Activated naive CD4-positive, alpha-beta T cell treated with anti-CD3 and anti-CD28 coated beads, Interleukin-2, amount 10 ng/mL, durations not matched to agents 7 days and 5 days (primary cell): Measurements from ENCODE around the gene TSHZ2.
A peak's percentile ranks its signal among the peaks of the same experiment; 100 is the strongest.
"Not testable (repeated sequence)": the region's sequence is repeated elsewhere in the genome, so short reads cannot be mapped to it uniquely, and the experiment has no call there.

Experiments used
- CTCF ChIA-PET: fragments of 350-600 bp; sonication (Branson Sonifier 250); formaldehyde crosslinking; loops from one replicate; lab custom pipeline; 2021; ENCODE audit warnings: antibody characterized with exemption; lab: Charles Lee
- DNase-seq: peaks from one replicate; pipeline ENCODE4 v3.0.0-alpha.2; 2020
- H3K27ac Mint-ChIP-seq: one replicate; pipeline ENCODE4 v1.8.0; 2021; ENCODE audit warnings: mild to moderate bottlenecking, moderate library complexity, mixed read lengths
- H3K27me3 Mint-ChIP-seq: one replicate; pipeline ENCODE4 v1.8.0; 2021; ENCODE audit warnings: mild to moderate bottlenecking, mixed read lengths
- H3K36me3 Mint-ChIP-seq: one replicate; pipeline ENCODE4 v1.8.0; 2021; ENCODE audit warnings: mixed read lengths
- H3K4me1 Mint-ChIP-seq: one replicate; pipeline ENCODE4 v1.8.0; 2021; ENCODE audit warnings: mixed read lengths
- H3K4me3 Mint-ChIP-seq: one replicate; pipeline ENCODE4 v1.8.0; 2021; ENCODE audit warnings: mild to moderate bottlenecking, moderate library complexity, mixed read lengths
- H3K9me3 Mint-ChIP-seq: one replicate; pipeline ENCODE4 v1.8.0; 2021; ENCODE audit warnings: mixed read lengths

TSHZ2 gene

DNA sequence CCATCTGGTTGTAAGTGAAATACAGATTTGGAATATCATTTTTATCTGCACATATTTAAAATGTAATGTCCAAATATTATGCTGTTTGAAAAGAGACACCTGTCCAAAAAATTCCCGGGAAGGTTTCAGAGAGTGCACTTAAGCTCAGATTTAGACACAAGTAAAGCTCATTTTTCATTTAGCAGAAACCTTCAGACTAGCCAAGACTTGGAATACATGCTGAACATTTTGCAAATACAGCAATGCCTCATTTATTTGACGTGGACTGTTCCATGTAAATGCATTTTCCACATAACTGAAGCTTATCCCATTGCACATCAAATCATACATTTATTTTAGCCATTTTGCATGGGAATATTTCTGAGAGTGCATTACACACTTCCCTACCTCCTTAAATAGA, 340.8 kb downstream of the TSHZ2 start:
- CTCF ChIA-PET = no interaction called here
- no peak overlapping the region for H3K4me3 Mint-ChIP-seq
- DNase-seq = no peak
- peaks cover 4% of the 10 kb centered on the region for H3K27me3 Mint-ChIP-seq
- H3K9me3 Mint-ChIP-seq = peaks cover 10% of the 10 kb centered on the region
- no peaks in the 10 kb centered on the region for H3K36me3 Mint-ChIP-seq
- no peak overlapping the region for H3K27ac Mint-ChIP-seq
- no peaks in the 10 kb centered on the region for H3K4me1 Mint-ChIP-seq

DNA sequence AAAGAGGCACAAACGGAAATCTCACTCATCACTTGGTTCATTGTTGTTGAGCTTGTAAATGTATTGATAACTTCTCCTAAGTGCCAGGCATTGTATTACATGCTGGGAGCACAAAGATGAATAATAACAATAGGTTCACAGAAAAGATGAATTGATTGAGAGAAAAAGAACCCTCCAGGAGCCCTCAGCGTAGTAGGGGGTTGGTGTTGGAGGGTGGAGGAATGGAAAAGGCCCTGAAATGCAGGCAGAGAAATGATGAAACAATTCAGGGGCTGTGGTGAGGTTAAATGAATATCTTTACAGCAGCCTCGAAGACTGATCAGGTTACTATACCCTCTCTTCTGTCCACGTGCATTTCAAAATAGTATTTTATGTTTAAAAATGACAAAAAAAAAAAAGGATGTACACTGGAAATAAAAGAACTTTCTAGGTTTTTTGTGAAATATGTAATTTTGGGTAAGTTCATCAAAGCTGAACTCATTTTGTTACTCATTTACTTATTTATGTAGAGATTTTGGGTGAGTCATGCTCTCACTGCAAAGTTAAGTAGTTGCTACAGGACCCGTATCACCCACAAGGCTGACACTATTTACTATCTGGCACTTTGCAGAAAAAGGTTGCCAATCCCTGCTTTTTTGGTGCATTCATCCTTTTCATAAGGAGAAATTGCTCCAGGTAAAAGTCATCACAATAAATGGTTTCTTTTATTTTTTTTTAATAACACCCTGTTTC, 344.2 kb downstream of the TSHZ2 start:
- Mint-ChIP-seq H3K36me3 (no peaks in the 10 kb centered on the region), H3K4me1 (no peaks in the 10 kb centered on the region)
- CTCF ChIA-PET = interaction anchor here (1.5 kb wide), 1 partner anchor 1004 kb away, joined by 3 read pairs; no protein-coding TSS in a partner anchor

DNA sequence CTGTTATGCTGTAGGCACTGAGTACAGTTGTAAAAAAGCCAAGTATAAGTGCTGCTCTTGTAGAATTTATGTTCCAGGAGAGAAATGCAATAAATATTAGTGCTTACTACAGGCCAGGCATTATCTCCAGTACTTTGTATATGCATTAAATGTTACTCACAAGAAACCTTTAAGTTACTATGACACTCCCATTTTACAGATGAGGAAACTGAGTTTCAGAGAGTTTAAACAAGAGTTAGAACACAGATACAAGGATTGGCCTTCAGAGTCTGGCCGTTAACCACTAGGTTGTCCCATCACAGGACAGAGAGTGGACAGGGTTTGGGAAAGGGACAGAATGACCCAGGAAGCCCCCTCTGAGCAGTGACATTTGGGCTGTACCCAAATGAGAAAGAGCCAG, 347.0 kb downstream of the TSHZ2 start:
- CTCF ChIA-PET = no interaction called here
- peaks cover 4% of the 10 kb centered on the region for H3K36me3 Mint-ChIP-seq
- DNase-seq = no peak
- peaks cover 16% of the 10 kb centered on the region for H3K9me3 Mint-ChIP-seq
- H3K4me3 Mint-ChIP-seq = no peak overlapping the region
- H3K4me1 Mint-ChIP-seq = peaks cover 19% of the 10 kb centered on the region
- peaks cover under 1% of the 10 kb centered on the region for H3K27me3 Mint-ChIP-seq
- no peak overlapping the region for H3K27ac Mint-ChIP-seq

More for the DNA sequence above, 344.2 kb downstream of the TSHZ2 start:
- DNase-seq = no peak
- Mint-ChIP-seq H3K27me3 (peaks cover 4% of the 10 kb centered on the region), H3K9me3 (peaks cover 11% of the 10 kb centered on the region), H3K27ac (no peak overlapping the region), H3K4me3 (no peak overlapping the region)

DNA sequence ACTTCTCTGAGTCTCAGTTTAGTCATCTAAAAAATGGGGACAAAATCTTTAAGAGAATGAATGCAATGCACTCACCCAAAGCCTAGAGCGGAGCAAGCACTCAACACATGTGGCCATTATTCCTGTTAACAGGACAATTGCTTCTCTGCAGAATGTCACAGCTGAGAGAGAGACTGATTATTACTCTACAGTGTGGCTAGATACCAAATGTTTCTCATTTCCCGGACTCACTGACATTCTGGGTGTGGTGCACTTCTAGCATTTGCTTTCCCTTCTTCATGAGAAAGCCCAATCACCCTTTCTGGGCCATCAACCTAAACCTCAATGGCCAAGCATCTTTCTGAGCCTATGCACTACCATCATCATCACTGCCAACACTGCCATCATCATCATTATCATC, 347.6 kb downstream of the TSHZ2 start:
- no peak overlapping the region for H3K4me3 Mint-ChIP-seq
- no peaks in the 10 kb centered on the region for H3K27me3 Mint-ChIP-seq
- H3K27ac Mint-ChIP-seq = no peak overlapping the region
- peaks cover 20% of the 10 kb centered on the region for H3K4me1 Mint-ChIP-seq
- peaks cover 16% of the 10 kb centered on the region for H3K9me3 Mint-ChIP-seq
- H3K36me3 Mint-ChIP-seq = peaks cover 4% of the 10 kb centered on the region
- CTCF ChIA-PET = no interaction called here
- no peak for DNase-seq

DNA sequence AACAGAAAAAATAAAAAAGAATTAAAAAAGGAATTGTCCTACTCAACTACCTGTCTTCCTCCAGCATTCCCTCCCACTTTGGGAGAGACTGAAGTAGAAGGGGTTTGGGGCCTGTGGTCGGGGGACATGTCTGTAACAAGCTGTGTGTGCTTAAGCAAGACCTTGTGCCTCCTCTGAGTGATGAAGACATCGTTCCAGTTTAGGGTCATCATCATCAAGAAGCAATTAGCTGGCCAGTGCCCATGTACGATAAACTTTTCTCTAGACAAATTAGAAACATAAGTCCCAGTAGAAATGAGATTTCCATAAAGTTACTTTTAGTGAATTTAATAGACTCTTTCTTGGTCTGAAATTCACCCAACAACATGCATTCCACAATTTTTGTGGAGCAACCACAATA, 348.5 kb downstream of the TSHZ2 start:
- Mint-ChIP-seq H3K4me3 (no peak overlapping the region), H3K4me1 (peaks cover 20% of the 10 kb centered on the region), H3K27ac (no peak overlapping the region), H3K36me3 (peaks cover 6% of the 10 kb centered on the region), H3K27me3 (no peaks in the 10 kb centered on the region), H3K9me3 (peaks cover 16% of the 10 kb centered on the region)
- CTCF ChIA-PET = no interaction called here
- DNase-seq = no peak

DNA sequence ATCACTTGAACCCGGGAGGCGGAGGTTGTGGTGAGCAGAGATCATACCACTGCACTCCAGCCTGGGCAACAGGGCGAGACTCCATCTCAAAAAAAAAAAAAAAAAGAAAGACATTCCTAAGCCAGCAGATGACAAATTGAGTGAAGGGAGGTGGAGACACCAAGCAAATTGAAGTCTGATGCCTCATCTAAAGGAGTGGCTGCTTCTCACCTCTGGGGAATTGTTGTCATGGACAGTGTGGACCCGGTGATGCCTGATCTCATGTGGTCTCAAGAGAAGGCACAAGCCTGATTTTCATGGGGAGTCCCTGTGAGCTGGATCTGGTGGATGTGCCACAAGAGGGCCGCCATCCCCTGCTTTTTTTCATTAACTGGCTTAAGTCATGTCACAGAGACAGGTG, 349.4 kb downstream of the TSHZ2 start:
- no peak for DNase-seq
- CTCF ChIA-PET = no interaction called here
- no peaks in the 10 kb centered on the region for H3K27me3 Mint-ChIP-seq
- peaks cover 6% of the 10 kb centered on the region for H3K36me3 Mint-ChIP-seq
- peaks cover 20% of the 10 kb centered on the region for H3K4me1 Mint-ChIP-seq
- H3K9me3 Mint-ChIP-seq = peaks cover 16% of the 10 kb centered on the region
- H3K4me3 Mint-ChIP-seq = no peak overlapping the region
- no peak overlapping the region for H3K27ac Mint-ChIP-seq

DNA sequence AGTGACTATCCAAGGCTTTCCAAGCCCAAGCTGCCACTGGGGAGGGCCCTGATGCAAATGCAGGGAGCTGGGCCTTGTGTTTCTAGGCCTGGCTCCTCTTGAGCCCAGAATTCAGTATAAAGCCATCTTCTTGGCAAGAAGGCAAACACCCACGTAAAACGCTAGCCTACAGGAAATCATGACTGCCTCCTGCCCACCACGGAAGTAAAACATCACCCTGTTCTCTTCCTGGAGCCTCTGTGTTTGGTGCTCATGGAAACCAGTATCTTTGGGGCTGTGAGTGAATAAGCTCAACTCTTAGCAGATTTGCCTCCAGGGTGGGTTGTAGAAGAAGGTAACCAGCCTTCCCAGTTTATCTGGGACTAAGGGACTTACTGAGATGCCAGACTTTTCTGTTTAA, 350.5 kb downstream of the TSHZ2 start:
- H3K9me3 Mint-ChIP-seq = peaks cover 14% of the 10 kb centered on the region
- peaks cover 20% of the 10 kb centered on the region for H3K4me1 Mint-ChIP-seq
- H3K4me3 Mint-ChIP-seq = no peak overlapping the region
- DNase-seq = peak; percentile 35
- H3K36me3 Mint-ChIP-seq = peaks cover 6% of the 10 kb centered on the region
- H3K27me3 Mint-ChIP-seq = no peaks in the 10 kb centered on the region
- CTCF ChIA-PET = interaction anchor here (1.4 kb wide), 1 partner anchor 23 kb away, joined by 3 read pairs; no protein-coding TSS in a partner anchor
- peak overlapping the region; percentile 86 for H3K27ac Mint-ChIP-seq

DNA sequence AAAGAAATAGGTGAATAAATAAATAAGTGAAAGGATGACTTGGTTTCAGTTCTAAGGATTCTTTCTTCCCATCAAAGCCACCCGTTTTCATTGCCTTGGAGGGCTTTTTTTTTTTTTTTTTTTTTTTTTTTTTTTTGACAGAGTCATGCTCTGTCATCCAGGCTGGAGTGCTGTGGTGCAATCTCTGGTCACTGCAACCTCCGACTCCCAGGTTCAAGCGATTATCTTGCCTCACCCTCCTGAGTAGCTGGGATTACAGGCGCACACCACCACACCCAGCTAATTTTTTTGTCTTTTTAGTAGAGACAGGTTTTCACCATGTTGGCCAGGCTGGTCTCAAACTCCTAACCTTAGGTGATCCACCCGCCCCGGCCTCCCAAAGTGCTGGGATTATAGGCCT, 351.3 kb downstream of the TSHZ2 start:
- H3K4me3 Mint-ChIP-seq, H3K27ac Mint-ChIP-seq, DNase-seq, H3K36me3 Mint-ChIP-seq, H3K27me3 Mint-ChIP-seq, H3K9me3 Mint-ChIP-seq, CTCF ChIA-PET: not testable (repeated sequence)
- H3K4me1 Mint-ChIP-seq = peaks cover 20% of the 10 kb centered on the region

DNA sequence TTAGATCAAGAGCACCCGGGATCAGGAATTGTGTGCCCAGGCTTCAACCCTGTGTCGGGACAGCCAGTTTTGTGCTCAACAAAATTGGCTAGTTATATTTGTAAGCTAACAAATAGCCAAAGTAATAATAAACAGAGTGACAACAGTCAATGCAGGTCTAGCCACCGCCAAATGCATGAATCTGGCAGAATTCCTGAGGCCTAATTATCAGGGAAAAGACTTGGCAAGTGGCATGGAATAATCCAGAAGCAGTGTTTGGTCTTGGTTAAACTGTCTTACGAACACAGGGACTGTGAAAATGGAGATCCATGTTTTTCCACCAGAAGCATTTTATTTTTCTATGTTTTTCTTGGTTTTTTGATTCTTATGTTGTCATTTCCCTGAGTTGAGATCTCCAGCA, 352.7 kb downstream of the TSHZ2 start:
- no peak for DNase-seq
- no peak overlapping the region for H3K4me3 Mint-ChIP-seq
- CTCF ChIA-PET = no interaction called here
- H3K27ac Mint-ChIP-seq = no peak overlapping the region
- H3K36me3 Mint-ChIP-seq = peaks cover 6% of the 10 kb centered on the region
- peaks cover 20% of the 10 kb centered on the region for H3K4me1 Mint-ChIP-seq
- no peaks in the 10 kb centered on the region for H3K27me3 Mint-ChIP-seq
- peaks cover 5% of the 10 kb centered on the region for H3K9me3 Mint-ChIP-seq

DNA sequence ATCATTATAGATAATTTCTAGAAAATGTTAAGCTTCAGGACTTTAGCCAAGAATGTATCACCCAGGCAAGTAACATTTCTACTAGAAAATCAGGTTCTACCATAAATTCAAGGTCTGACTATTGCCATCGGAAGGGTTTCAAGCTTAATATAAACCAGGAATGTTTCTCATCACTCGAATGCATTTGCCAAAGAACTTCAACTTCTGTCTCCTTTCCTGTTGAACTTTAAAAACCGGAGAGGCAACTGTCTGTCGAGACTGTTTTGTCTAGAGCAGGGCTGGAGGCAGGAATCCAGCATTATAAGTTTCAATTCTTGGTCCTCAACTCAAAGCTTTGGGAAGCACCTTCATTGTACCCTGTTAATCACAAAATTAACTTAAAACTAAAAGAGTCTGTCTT, 356.8 kb downstream of the TSHZ2 start:
- Mint-ChIP-seq H3K36me3 (peaks cover 2% of the 10 kb centered on the region), H3K27ac (no peak overlapping the region), H3K4me1 (peaks cover 5% of the 10 kb centered on the region), H3K9me3 (no peaks in the 10 kb centered on the region), H3K4me3 (no peak overlapping the region), H3K27me3 (no peaks in the 10 kb centered on the region)
- no peak for DNase-seq
- CTCF ChIA-PET = no interaction called here

DNA sequence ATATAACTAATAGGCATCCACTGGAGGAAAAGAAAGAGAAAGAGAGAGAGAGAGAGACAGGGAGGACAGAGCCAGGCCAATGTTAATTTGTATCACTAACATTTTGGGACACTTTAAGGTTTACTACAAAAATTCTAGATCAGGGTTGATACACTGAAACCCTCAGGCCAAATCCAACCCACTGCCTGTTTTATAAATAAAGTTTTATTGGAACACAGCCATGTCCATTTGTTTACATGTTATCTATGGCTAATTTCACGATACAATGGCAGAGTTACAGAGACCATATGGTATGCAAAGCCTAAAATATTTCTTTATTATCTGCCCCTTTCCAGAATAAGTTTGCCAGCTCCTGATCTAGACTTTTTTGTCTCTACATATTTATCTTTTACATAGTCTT, 357.6 kb downstream of the TSHZ2 start:
- CTCF ChIA-PET = no interaction called here
- Mint-ChIP-seq H3K36me3 (peaks cover 2% of the 10 kb centered on the region), H3K4me3 (no peak overlapping the region), H3K27me3 (no peaks in the 10 kb centered on the region), H3K4me1 (peaks cover 3% of the 10 kb centered on the region), H3K27ac (no peak overlapping the region), H3K9me3 (no peaks in the 10 kb centered on the region)
- DNase-seq = no peak

DNA sequence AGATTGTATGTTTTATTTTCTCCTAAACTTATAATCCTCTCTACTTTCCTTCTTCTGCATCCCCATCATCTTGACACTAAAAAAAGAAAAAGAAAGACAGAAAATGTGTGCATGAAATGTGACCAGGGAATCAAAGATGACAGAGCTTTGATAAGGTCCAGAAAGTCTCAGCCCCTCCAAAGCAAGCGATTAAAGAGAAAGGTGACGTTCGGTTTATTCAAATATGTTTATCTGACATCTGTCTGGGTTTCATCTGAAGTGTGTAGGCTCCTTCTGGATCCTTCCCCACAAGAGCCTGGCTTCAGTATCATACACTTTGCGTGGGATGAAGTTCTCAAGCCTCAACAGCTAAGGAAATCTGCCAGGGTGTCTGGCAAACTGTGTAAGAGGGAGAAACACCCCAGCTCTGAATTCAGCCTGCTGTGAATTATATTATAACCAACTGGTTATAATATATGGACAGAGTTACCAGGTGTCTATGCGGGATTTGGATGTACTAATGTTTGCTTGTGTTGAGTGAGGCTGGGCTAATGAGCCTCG, 358.5 kb downstream of the TSHZ2 start:
- Mint-ChIP-seq H3K27ac (no peak overlapping the region), H3K4me1 (peaks cover 3% of the 10 kb centered on the region), H3K9me3 (no peaks in the 10 kb centered on the region), H3K27me3 (no peaks in the 10 kb centered on the region), H3K36me3 (no peaks in the 10 kb centered on the region), H3K4me3 (no peak overlapping the region)
- no peak for DNase-seq
- CTCF ChIA-PET = no interaction called here

DNA sequence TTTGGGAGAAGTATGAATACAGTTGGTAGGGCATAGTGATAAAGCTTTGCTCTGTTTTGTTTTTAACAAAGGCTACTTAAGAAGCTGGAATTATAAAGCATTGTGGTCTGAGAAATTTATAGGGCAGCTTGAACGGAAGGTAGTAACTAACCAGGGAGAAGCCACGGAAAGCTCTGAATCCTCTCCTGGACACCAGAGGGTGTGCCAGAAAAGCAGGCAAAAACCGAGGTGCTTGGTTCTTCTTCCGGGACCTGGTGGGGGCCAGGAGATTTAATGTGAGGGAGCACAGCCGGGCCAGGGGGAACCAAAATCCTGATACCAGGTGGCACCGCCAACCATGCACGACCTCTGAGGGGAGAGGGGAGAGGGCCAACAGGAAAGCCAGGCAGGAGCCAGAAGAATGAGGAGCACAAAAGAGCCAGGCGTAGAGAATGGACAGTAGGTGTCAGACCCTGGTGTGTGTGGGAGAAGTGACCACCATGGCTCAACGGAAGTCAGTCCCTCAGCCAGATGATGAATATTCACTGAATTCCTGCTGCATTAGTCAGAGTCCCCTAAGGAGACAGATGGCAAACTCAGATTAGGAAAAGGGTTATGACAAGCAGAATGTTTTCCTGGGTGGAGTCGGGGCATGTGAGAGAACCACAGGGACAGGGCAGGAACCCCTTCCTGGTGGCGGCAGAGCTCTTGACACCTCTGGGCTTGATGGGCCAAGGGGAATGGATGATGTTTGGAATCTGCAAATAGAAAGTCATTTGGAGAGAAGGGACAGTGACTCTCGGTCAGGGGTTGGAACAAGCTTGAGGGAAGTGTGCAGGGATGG, 359.2 kb downstream of the TSHZ2 start:
- no peak overlapping the region for H3K4me3 Mint-ChIP-seq
- H3K9me3 Mint-ChIP-seq = no peaks in the 10 kb centered on the region
- H3K36me3 Mint-ChIP-seq = no peaks in the 10 kb centered on the region
- DNase-seq = no peak
- H3K27ac Mint-ChIP-seq = no peak overlapping the region
- CTCF ChIA-PET = no interaction called here
- peaks cover 3% of the 10 kb centered on the region for H3K4me1 Mint-ChIP-seq
- no peaks in the 10 kb centered on the region for H3K27me3 Mint-ChIP-seq

DNA sequence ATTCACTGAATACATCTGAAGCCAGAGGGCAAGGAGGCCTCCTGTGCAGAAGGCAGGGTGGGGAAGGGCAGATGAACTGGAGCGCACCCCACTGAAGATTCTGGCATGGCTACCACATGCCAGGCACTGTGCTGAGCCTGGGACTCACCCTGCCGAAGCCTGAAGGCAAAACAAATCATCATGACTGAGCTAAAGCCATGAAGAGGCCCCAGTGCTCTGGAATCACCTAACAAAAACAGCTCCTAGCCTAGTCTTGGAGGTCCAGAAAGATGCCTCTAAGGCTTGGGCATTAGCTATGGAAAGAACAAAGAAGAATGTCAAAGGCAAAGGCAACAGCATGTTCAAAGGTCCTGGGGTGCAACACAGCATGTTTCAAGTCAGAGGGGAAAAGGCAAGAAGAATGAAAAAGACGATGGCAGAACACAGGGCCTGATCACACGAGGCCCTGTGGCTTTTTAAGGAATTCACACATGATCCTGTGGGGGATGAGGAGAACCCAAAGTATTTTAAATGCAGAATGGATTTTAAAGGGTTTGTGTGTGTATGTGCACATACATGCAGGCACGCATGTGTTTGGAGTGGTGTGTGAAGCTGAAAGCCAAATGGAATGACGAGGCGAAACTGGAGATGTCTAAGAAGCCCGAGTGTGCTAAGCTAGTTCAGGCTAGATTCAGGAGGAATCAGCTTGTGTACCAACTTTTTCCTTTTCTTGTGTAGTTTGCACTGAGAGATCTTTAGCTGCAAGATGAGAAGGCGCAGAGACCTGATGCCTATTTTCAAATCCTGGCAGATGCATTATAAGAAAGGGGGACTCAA, 360.1 kb downstream of the TSHZ2 start:
- Mint-ChIP-seq H3K9me3 (no peaks in the 10 kb centered on the region), H3K27ac (no peak overlapping the region), H3K36me3 (no peaks in the 10 kb centered on the region), H3K4me3 (no peak overlapping the region), H3K4me1 (peaks cover 3% of the 10 kb centered on the region), H3K27me3 (no peaks in the 10 kb centered on the region)
- DNase-seq = no peak
- CTCF ChIA-PET = interaction anchor here (1.3 kb wide), 1 partner anchor 10 kb away, joined by 3 read pairs; no protein-coding TSS in a partner anchor
